Mesenteric fat pad (tissue), 1 donor: Measurements from ENCODE around the gene WDR89. TPM values are rescaled to one million over a fixed set of nuclear protein-coding genes. Genes with fewer than 3 reads are reported as not detected.
"Not testable (repeated sequence)": the region's sequence is repeated elsewhere in the genome, so short reads cannot be mapped to it uniquely, and the experiment has no call there.

Experiments used
- DNase-seq: peaks from one replicate; pipeline ENCODE4 v3.0.0-alpha.2; 2020; ENCODE audit warnings: low spot score
- long read RNA-seq: library from polyadenylated mRNA; unstranded; transcript quantifications from one replicate; pipeline ENCODE4 v2.0.0, GENCODE V29; 2020
- total RNA-seq: library from RNA; stranded (reverse); fragmentation: NEBNext Ultra II Directional; extraction: Animal tissue kit (Norgen Biotek cat#: 25700); gene quantifications from one replicate; pipeline ENCODE4 v1.2.1, GENCODE V29; 2021
- donor health status: DM: yes; HTN: yes; CAD: no.

Gene WDR89
- total RNA-seq, result 9.0 TPM
- long read RNA-seq, partial matches to known transcripts, result 0 of 19 reads
- long read RNA-seq, other reads (novel, unspliced or antisense), result 17 of 19 reads

GRCh38 chr14:63641473-63642228 is at the start of gene WDR89:
Gene WDR89, minus strand, starts transcription at chr14:63641871. Its CDS starts 41,929 bp downstream, at chr14:63599942.
- DNase-seq, result peak; percentile 97

GRCh38 chr14:63689132-63689531 is 47.5 kb upstream of the WDR89 start:
- no peak for DNase-seq

GRCh38 chr14:63686926-63687325 is 45.3 kb upstream of the WDR89 start:
- DNase-seq, result no peak

- no peak for DNase-seq
Observed at GRCh38 chr14:63685401-63685800, 43.7 kb upstream of the WDR89 start.

- no peak for DNase-seq
Observed at GRCh38 chr14:63682727-63683593, 41.3 kb upstream of the WDR89 start.

- DNase-seq, result no peak
Observed at GRCh38 chr14:63678536-63678935, 36.9 kb upstream of the WDR89 start.

GRCh38 chr14:63677891-63678379 is 36.3 kb upstream of the WDR89 start:
- no peak for DNase-seq

- no peak for DNase-seq
Observed at GRCh38 chr14:63676615-63677014, 34.9 kb upstream of the WDR89 start.

GRCh38 chr14:63673886-63674497 is 32.3 kb upstream of the WDR89 start:
- no peak for DNase-seq

- DNase-seq, result no peak
Observed at GRCh38 chr14:63673255-63673654, 31.6 kb upstream of the WDR89 start.

GRCh38 chr14:63672417-63673180 is 30.9 kb upstream of the WDR89 start:
- no peak for DNase-seq

- DNase-seq, result no peak
Observed at GRCh38 chr14:63671987-63672386, 30.3 kb upstream of the WDR89 start.

GRCh38 chr14:63670692-63671091 is 29.0 kb upstream of the WDR89 start:
- DNase-seq, result no peak

- no peak for DNase-seq
Observed at GRCh38 chr14:63666335-63666734, 24.7 kb upstream of the WDR89 start.

- DNase-seq, result no peak
Observed at GRCh38 chr14:63663428-63664341, 22.0 kb upstream of the WDR89 start.

GRCh38 chr14:63662776-63663175 is 21.1 kb upstream of the WDR89 start:
- DNase-seq, result no peak

GRCh38 chr14:63661881-63662280 is 20.2 kb upstream of the WDR89 start:
- DNase-seq, result not testable (repeated sequence)

GRCh38 chr14:63659726-63660125 is 18.1 kb upstream of the WDR89 start:
- DNase-seq, result no peak

GRCh38 chr14:63656194-63656593 is 14.5 kb upstream of the WDR89 start:
- DNase-seq, result no peak

- no peak for DNase-seq
Observed at GRCh38 chr14:63654936-63655335, 13.3 kb upstream of the WDR89 start.
